ENCODE results near the gene SDR42E2.

The SDR42E2 gene

GRCh38 chr16:22205577-22206012 is 43.3 kb downstream of the SDR42E2 start:
- DNase-seq (ENCODE audit: extremely low read depth, low read depth) = no peak
- TF ChIP-seq CTCF (IDR thresholded peaks at IDR 0.05; ENCODE audit: low read depth, low read length, missing control alignments) = no peak

GRCh38 chr16:22206013-22206841 is 43.9 kb downstream of the SDR42E2 start, which contains the start of gene EEF2K:
Gene EEF2K, plus strand, starts transcription at chr16:22206278. Its CDS starts 19,452 bp downstream, at chr16:22225730.
- peak; percentile 94 for DNase-seq (ENCODE audit: extremely low read depth, low read depth)
- peak; percentile 64 for TF ChIP-seq CTCF (IDR thresholded peaks at IDR 0.05; ENCODE audit: low read depth, low read length, missing control alignments)
- peak within 1 kb of the TSS; percentile 63 for H3K4me3 ChIP-seq (replicated peaks; ENCODE audit: low read depth, low read length)

More at GRCh38 chr16:22205577-22206012, 43.3 kb downstream of the SDR42E2 start:
- H3K4me3 ChIP-seq (replicated peaks; ENCODE audit: low read depth, low read length) = peak overlapping the region; percentile 63

- peak overlapping the region; percentile 63 for H3K4me3 ChIP-seq (replicated peaks; ENCODE audit: low read depth, low read length)
- DNase-seq (ENCODE audit: extremely low read depth, low read depth) = no peak
- no peak for TF ChIP-seq CTCF (IDR thresholded peaks at IDR 0.05; ENCODE audit: low read depth, low read length, missing control alignments)
Observed at GRCh38 chr16:22206842-22207714, 44.8 kb downstream of the SDR42E2 start.

GRCh38 chr16:22207715-22208360 is 45.5 kb downstream of the SDR42E2 start:
- TF ChIP-seq CTCF (IDR thresholded peaks at IDR 0.05; ENCODE audit: low read depth, low read length, missing control alignments) = no peak
- DNase-seq (ENCODE audit: extremely low read depth, low read depth) = no peak
- H3K4me3 ChIP-seq (replicated peaks; ENCODE audit: low read depth, low read length) = peak overlapping the region; percentile 63

GRCh38 chr16:22210285-22210684 is 48.0 kb downstream of the SDR42E2 start:
- DNase-seq (ENCODE audit: extremely low read depth, low read depth) = no peak
- no peak overlapping the region for H3K4me3 ChIP-seq (replicated peaks; ENCODE audit: low read depth, low read length)
- no peak for TF ChIP-seq CTCF (IDR thresholded peaks at IDR 0.05; ENCODE audit: low read depth, low read length, missing control alignments)

GRCh38 chr16:22210854-22211253 is 48.5 kb downstream of the SDR42E2 start:
- no peak for TF ChIP-seq CTCF (IDR thresholded peaks at IDR 0.05; ENCODE audit: low read depth, low read length, missing control alignments)
- H3K4me3 ChIP-seq (replicated peaks; ENCODE audit: low read depth, low read length) = no peak overlapping the region
- DNase-seq (ENCODE audit: extremely low read depth, low read depth) = no peak

Measured in HFF-Myc (cell line).